Testis (tissue), 3 donors: Measurements from ENCODE around the gene GABBR2. TPM values are rescaled to one million over a fixed set of nuclear protein-coding genes. Genes with fewer than 3 reads are reported as not detected.

Experiments
- DNase-seq: peaks from one replicate; pipeline ENCODE4 v3.0.0-alpha.2; 2019
- H3K27ac ChIP-seq, 2 donors: fragments of 200-600 bp; sonication (generic); one replicate each; pipeline ENCODE4 v1.5.1; 2019
- H3K27me3 ChIP-seq: fragments of 200-600 bp; sonication (generic); one replicate; pipeline ENCODE4 v1.5.1; 2019
- H3K36me3 ChIP-seq: fragments of 200-600 bp; sonication (generic); one replicate; pipeline ENCODE4 v1.5.1; 2017; ENCODE audit warnings: low read depth; ENCODE audit errors: missing control alignments
- H3K4me1 ChIP-seq: fragments of 200-600 bp; sonication (generic); one replicate; pipeline ENCODE4 v1.5.1; 2019
- H3K4me3 ChIP-seq, 2 donors: fragments of 200-600 bp; sonication (generic); one replicate each; pipeline ENCODE4 v1.5.1; 2017 to 2019
- H3K9me3 ChIP-seq: fragments of 200-600 bp; sonication (generic); one replicate; pipeline ENCODE4 v1.5.1; 2017
- CTCF ChIP-seq, 3 experiments: fragments of 450-650 bp in 2 of 3; fragments of 200-600 bp in 1 of 3; sonication (generic) in 1 of 3; IDR thresholded peaks; one replicate each; pipeline ENCODE4 v1.5.1; 2016 to 2019; ENCODE audit warnings: antibody characterized with exemption in 3 of 3, mild to moderate bottlenecking in 2 of 3, moderate library complexity in 1 of 3
- POLR2A ChIP-seq: fragments of 450-650 bp; IDR thresholded peaks from one replicate; pipeline ENCODE4 v1.6.1; 2017; ENCODE audit warnings: antibody characterized with exemption, mild to moderate bottlenecking, moderate library complexity
- WGBS, 2 donors: methylation state at CpG; one replicate each; pipeline ENCODE4 v1.1.5; 2018; 5-methylcytosine and 5-hydroxymethylcytosine counted together
- intact Hi-C: fragments of 100-400 bp; cut with DNase I; formaldehyde crosslinking; loops from one replicate; pipeline ENCODE4 v1.15.1; 2023; ENCODE audit warnings: low total_unique reads
- polyA plus RNA-seq: library from polyadenylated mRNA; stranded (reverse); fragments of 350-450 nt; fragmentation: Illumina TruSeq; extraction: RNeasy Lipid Tissue Mini Kit (QIAGEN cat#74804); gene quantifications from one replicate; pipeline ENCODE4 v1.2.3, GENCODE V29; 2014; ENCODE audit warnings: low read depth, low replicate concordance; ENCODE audit not compliant: insufficient read depth
- total RNA-seq, 2 donors: library from RNA; depleted of rRNA; stranded (reverse); fragments of >200 nt; gene quantifications; one replicate each; pipeline ENCODE4 v1.2.3, GENCODE V29; 2016

GABBR2 gene
- total and polyA plus RNA-seq, 3 donors from 2014 or later = 3.0 to 8.1 (median 6.9) TPM

- TF ChIP-seq CTCF (IDR thresholded peaks at IDR 0.05) (no peak), POLR2A (no peak)
Observed at GRCh38 chr9:98714833-98715232, 6.1 kb upstream of the GABBR2 start.

GRCh38 chr9:98712987-98713386, 4.3 kb upstream of the GABBR2 start:
- Histone ChIP-seq H3K27me3 (no peaks in the 10 kb centered on the region), H3K4me1 (peaks cover 5% of the 10 kb centered on the region), H3K9me3 (no peaks in the 10 kb centered on the region), H3K4me3 (no peak overlapping the region), H3K27ac (no peak overlapping the region), H3K36me3 (no peaks in the 10 kb centered on the region)
- no peak for TF ChIP-seq POLR2A
- no peak for TF ChIP-seq CTCF (IDR thresholded peaks at IDR 0.05)
- no peak for DNase-seq
- intact Hi-C loops = no loop called here

More at GRCh38 chr9:98714833-98715232, 6.1 kb upstream of the GABBR2 start:
- Histone ChIP-seq H3K4me3 (no peak overlapping the region), H3K4me1 (no peaks in the 10 kb centered on the region), H3K27ac (no peak overlapping the region), H3K27me3 (no peaks in the 10 kb centered on the region), H3K9me3 (no peaks in the 10 kb centered on the region), H3K36me3 (no peaks in the 10 kb centered on the region)
- intact Hi-C loops = no loop called here
- no peak for DNase-seq
- WGBS, 2 donors = 44 to 92% methylated on average over 1 of the region's 1 CpG

GRCh38 chr9:98709968-98710965, 1.5 kb upstream of the GABBR2 start:
- Histone ChIP-seq H3K4me1 (peaks cover 10% of the 10 kb centered on the region), H3K4me3 (no peak overlapping the region), H3K27ac (no peak overlapping the region), H3K36me3 (no peaks in the 10 kb centered on the region), H3K27me3 (no peaks in the 10 kb centered on the region), H3K9me3 (no peaks in the 10 kb centered on the region)
- DNase-seq = peak; percentile 30
- no peak for TF ChIP-seq POLR2A
- TF ChIP-seq CTCF (IDR thresholded peaks at IDR 0.05) = no peak
- 47 to 50% methylated on average over 13 to 14 of the region's 14 CpGs for WGBS, 2 donors
- intact Hi-C loops = no loop called here

GRCh38 chr9:98708103-98708932, 417 bp downstream of the GABBR2 start:
- TF ChIP-seq CTCF (IDR thresholded peaks at IDR 0.05) = no peak
- TF ChIP-seq POLR2A = no peak
- no peak overlapping the region for H3K27ac ChIP-seq
- DNase-seq = no peak
- H3K27me3 ChIP-seq = no peaks in the 10 kb centered on the region
- peaks cover 10% of the 10 kb centered on the region for H3K4me1 ChIP-seq
- H3K9me3 ChIP-seq = no peaks in the 10 kb centered on the region
- WGBS, 2 donors = 5% methylated on average over 18 of the region's 89 CpGs; no CpG with 5 or more reads in 1 of the 2 donors
- peak overlapping the region in 1 of 2 donors; percentile 26 for H3K4me3 ChIP-seq
- intact Hi-C loops = no loop called here
- no peaks in the 10 kb centered on the region for H3K36me3 ChIP-seq
